K562 (cell line): ENCODE measurements around the gene BTRC. TPM values are rescaled to one million over a fixed set of nuclear protein-coding genes. Genes with fewer than 3 reads are reported as not detected.

Source experiments
- ATAC-seq: fragments of 200-7000 bp; cut with Tn5 transposase; 3 replicates; pipeline ENCODE4 v1.9.1; 2020; ENCODE audit warnings: moderate library complexity
- BruUV-seq: library from RNA; stranded (reverse); fragments of 400-500 nt; replicated peaks from 2 replicates; lab custom pipeline; 2021; lab: Mats Ljungman, UMichigan
- CTCF ChIA-PET: fragments of 300-600 bp; formaldehyde crosslinking; extraction: SDS; loops from one replicate; lab custom pipeline; 2021; ENCODE audit warnings: low intra/inter-chr PET ratio; lab: Yijun Ruan, JAX
- POLR2A ChIA-PET: fragments of 300-600, 350-650 bp; sonication (Branson Sonifier 250); formaldehyde crosslinking; extraction: SDS; loops from one replicate; lab custom pipeline; 2021; ENCODE audit warnings: antibody characterized with exemption, inconsistent platforms; lab: Yijun Ruan, JAX
- DNase-seq, 4 experiments: peaks; one replicate each; pipeline versions ENCODE4 v3.0.0 to v3.0.0-alpha.2; 2011 to 2018; ENCODE audit warnings: low spot score in 3 of 4, mixed read lengths in 3 of 4; ENCODE audit errors: extremely low read depth in 1 of 4
- FAIRE-seq: peaks from 2 replicates; lab custom pipeline; 2011; peaks lifted over from hg19 to GRCh38; lab: Jason Lieb, UNC
- H2AFZ ChIP-seq: 2 replicates; pipeline ENCODE4 v1.6.0; 2011; ENCODE audit warnings: low read depth, low read length, control low read depth, inconsistent platforms
- H3K27ac ChIP-seq: fragments of 200-600 bp; 3 replicates; pipeline ENCODE4 v1.8.0; 2011; ENCODE audit warnings: low read depth, mild to moderate bottlenecking, control low read depth, inconsistent platforms, low read length, moderate library complexity, mixed read lengths; ENCODE audit errors: extremely low read depth
- H3K27me3 ChIP-seq, 2 experiments: fragments of 300-600 bp in 1 of 2; 2 replicates in 1 of 2; 3 replicates in 1 of 2; pipeline versions ENCODE4 v1.6.0 to v1.8.0; 2011; ENCODE audit warnings: inconsistent platforms in 2 of 2, low read length in 2 of 2, mild to moderate bottlenecking in 1 of 2, mixed read lengths in 1 of 2, moderate library complexity in 1 of 2; ENCODE audit not compliant: control insufficient read depth in 2 of 2, insufficient read depth in 2 of 2
- H3K36me3 ChIP-seq: fragments of 300-600 bp; 3 replicates; pipeline ENCODE4 v1.8.0; 2011; ENCODE audit warnings: mild to moderate bottlenecking, low read length, inconsistent platforms; ENCODE audit not compliant: control insufficient read depth, insufficient read depth
- H3K4me1 ChIP-seq, 2 experiments: fragments of 200-600 bp in 1 of 2; replicated peaks in 1 of 2; 2 replicates in 1 of 2; 3 replicates in 1 of 2; pipeline versions ENCODE4 v1.5.1 to v1.8.0; 2011; ENCODE audit warnings: inconsistent platforms in 2 of 2, low read length in 2 of 2, mild to moderate bottlenecking in 1 of 2, mixed read lengths in 1 of 2, moderate library complexity in 1 of 2; ENCODE audit not compliant: control insufficient read depth in 2 of 2, insufficient read depth in 2 of 2
- H3K4me2 ChIP-seq: 2 replicates; pipeline ENCODE4 v1.6.1; 2011; ENCODE audit warnings: low read length, control low read depth, inconsistent platforms, mixed read lengths; ENCODE audit not compliant: insufficient read depth
- H3K4me3 ChIP-seq: fragments of 200-600 bp; sonication (generic), shearing (Covaris generic); 2 replicates; pipeline ENCODE4 v1.5.1; 2016; ENCODE audit warnings: control low read depth, inconsistent platforms
- H3K79me2 ChIP-seq: fragments of 200-600 bp; 3 replicates; pipeline ENCODE4 v1.8.0; 2011; ENCODE audit warnings: low read length, inconsistent platforms; ENCODE audit not compliant: control insufficient read depth, insufficient read depth
- H3K9ac ChIP-seq, 2 experiments: 2 replicates each; pipeline versions ENCODE4 v1.6.0 to v1.6.1; 2011; ENCODE audit warnings: low read depth in 2 of 2, low read length in 2 of 2, control low read depth in 1 of 2, inconsistent platforms in 1 of 2, mild to moderate bottlenecking in 1 of 2, mixed read lengths in 1 of 2; ENCODE audit not compliant: insufficient read depth in 1 of 2
- H3K9me1 ChIP-seq: one replicate; pipeline ENCODE4 v1.6.0; 2011; ENCODE audit warnings: inconsistent platforms, mild to moderate bottlenecking, low read length, moderate library complexity; ENCODE audit not compliant: control insufficient read depth, insufficient read depth
- H3K9me3 ChIP-seq: replicated peaks from 2 replicates; pipeline ENCODE4 v1.5.1; 2011; ENCODE audit warnings: low read depth, low read length, inconsistent platforms; ENCODE audit not compliant: control insufficient read depth, insufficient read depth
- H4K20me1 ChIP-seq: replicated peaks from 2 replicates; pipeline ENCODE4 v1.6.1; 2011; ENCODE audit warnings: low read length, inconsistent platforms, mixed read lengths; ENCODE audit not compliant: control insufficient read depth, insufficient read depth
- GTF2F1 ChIP-seq: IDR thresholded peaks from 2 replicates; pipeline ENCODE4 v1.6.1; 2011; ENCODE audit warnings: low read depth, low read length, improper control_type of control experiment
- THAP12 ChIP-seq: fragments of 250-450 bp; sonication (Bioruptor Pico); IDR thresholded peaks from 2 replicates; pipeline ENCODE4 v1.9.0; 2021; ENCODE audit warnings: mild to moderate bottlenecking, inconsistent platforms
- ZNF263 ChIP-seq: sonication (generic); formaldehyde crosslinking; IDR thresholded peaks from 2 replicates; pipeline ENCODE4 v1.8.0; 2022; ENCODE audit warnings: mild to moderate bottlenecking, missing genetic modification reagents, borderline replicate concordance
- ZNF830 ChIP-seq: fragments of 250-450 bp; sonication (Bioruptor Pico); IDR thresholded peaks from 2 replicates; pipeline ENCODE4 v1.5.0; 2021; ENCODE audit warnings: mild to moderate bottlenecking
- WGBS: fragments of 100-300 bp; shearing (Covaris generic); methylation state at CpG from one replicate; pipeline ENCODE4 v1.1.6; 2016; ENCODE audit warnings: low coverage, mixed read lengths; ENCODE audit not compliant: insufficient coverage; ENCODE audit errors: missing lambda C conversion rate; 5-methylcytosine and 5-hydroxymethylcytosine counted together
- in situ Hi-C: fragments of 300-500 bp; cut with MboI; formaldehyde crosslinking; loops from 4 replicates; pipeline ENCODE4 v1.15.0; 2018; ENCODE audit warnings: inconsistent platforms, mixed read lengths
- intact Hi-C: fragments of 100-400 bp; cut with micrococcal nuclease; formaldehyde crosslinking; loops from 2 replicates; pipeline ENCODE4 v1.14.2; 2022
- polyA plus RNA-seq, 8 experiments: library from polyadenylated mRNA; depleted of rRNA in 4 of 8; stranded (reverse) in 5 of 8; unstranded in 3 of 8; fragments of >200 nt; fragmentation: Nextera tagmentation in 2 of 8; fragmentation: Illumina TruSeq in 1 of 8; extraction: Ambion mirVana in 2 of 8; extraction: Trizol in 1 of 8; gene quantifications; 2 replicates each; pipeline versions ENCODE4 v1.2.1 to v1.2.3, GENCODE V29; 2011 to 2014; ENCODE audit warnings: inconsistent platforms in 1 of 8, missing spikeins in 1 of 8
- total RNA-seq, 7 experiments: library from RNA; depleted of rRNA in 6 of 7; stranded (reverse); fragments of >200 nt in 6 of 7; fragmentation: Illumina TruSeq in 2 of 7; extraction: Trizol in 2 of 7; gene quantifications; 2 replicates each; pipeline versions ENCODE4 v1.2.1 to v1.2.3, GENCODE V29; 2011 to 2021; ENCODE audit warnings: low replicate concordance in 1 of 7

Gene BTRC
- total and polyA plus RNA-seq, 9 of the 15 experiments (the other 6 are each of a cell fraction or from before 2014, with no cell fraction given) = 1.6 to 15.4 (median 7.0) TPM

GRCh38 chr10:101308051-101308450, 45.9 kb upstream of the BTRC start:
- Histone ChIP-seq H3K79me2 (no peaks in the 10 kb centered on the region), H3K9ac (no peak overlapping the region), H3K4me3 (no peak overlapping the region), H3K9me3 (no peaks in the 10 kb centered on the region), H3K27ac (no peak overlapping the region), H2AFZ (no peak overlapping the region), H4K20me1 (no peaks in the 10 kb centered on the region), H3K4me2 (no peak overlapping the region), H3K36me3 (no peaks in the 10 kb centered on the region), H3K9me1 (no peaks in the 10 kb centered on the region), H3K4me1 (peaks cover 0 to 5% of the 10 kb centered on the region in 2 experiments; a peak in 2 of 5 replicates), H3K27me3 (peaks cover 6 to 34% of the 10 kb centered on the region in 2 experiments; a peak in 4 of 5 replicates)
- intact Hi-C loops (no loop called here), in situ Hi-C loops (no loop called here)
- WGBS = 4% methylated on average over 2 of the region's 2 CpGs
- POLR2A ChIA-PET = interaction anchor here (0.6 kb wide), 1 partner anchor 115 kb away, joined by 3 read pairs; no protein-coding TSS in a partner anchor
- BruUV-seq = no TSS peak
- FAIRE-seq = no peak
- ATAC-seq = no peak
- CTCF ChIA-PET = no interaction called here
- no peak for TF ChIP-seq THAP12
- TF ChIP-seq ZNF830 (CRISPR knock-in tag) = no peak
- no peak for TF ChIP-seq GTF2F1
- TF ChIP-seq ZNF263 = no peak
- DNase-seq = no peak
